ENCODE measurements around the gene ACOT13.
"Not testable (repeated sequence)": the region's sequence is repeated elsewhere in the genome, so short reads cannot be mapped to it uniquely, and the experiment has no call there.

DNA sequence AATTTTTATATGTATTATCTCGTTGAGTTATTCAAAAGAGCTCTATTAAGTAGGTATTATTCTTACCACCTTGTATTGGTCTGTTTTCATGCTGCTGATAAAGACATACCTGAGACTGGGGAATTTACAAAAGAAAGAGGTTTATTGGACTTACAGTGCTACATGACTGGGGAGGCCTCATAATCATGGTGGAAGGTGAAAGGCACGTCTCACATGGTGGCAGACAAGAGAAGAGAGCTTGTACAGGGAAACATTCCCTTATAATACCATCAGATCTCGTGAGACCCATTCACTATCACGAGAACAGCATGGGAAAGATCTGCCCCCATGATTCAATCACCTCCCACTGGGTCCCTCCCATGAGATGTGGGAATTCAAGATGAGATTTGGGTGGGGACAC lies 87.5 kb downstream of the ACOT13 start:
- TF ChIP-seq POLR2A (IDR thresholded peaks at IDR 0.05; ENCODE audit: borderline replicate concordance, extremely low read depth, insufficient read depth, insufficient read length); SIN3A (IDR thresholded peaks at IDR 0.05; ENCODE audit: low read depth): not testable (repeated sequence)
